ENCODE measurements around the gene C5orf58. TPM values are rescaled to one million over a fixed set of nuclear protein-coding genes. Genes with fewer than 3 reads are reported as not detected.

C5orf58 gene
- total and polyA plus RNA-seq, 10 of the 15 experiments (the other 5 are each of a cell fraction or from before 2014, with no cell fraction given), result 0.13 to 0.27 (median 0.26) TPM; not detected in 7

DNA sequence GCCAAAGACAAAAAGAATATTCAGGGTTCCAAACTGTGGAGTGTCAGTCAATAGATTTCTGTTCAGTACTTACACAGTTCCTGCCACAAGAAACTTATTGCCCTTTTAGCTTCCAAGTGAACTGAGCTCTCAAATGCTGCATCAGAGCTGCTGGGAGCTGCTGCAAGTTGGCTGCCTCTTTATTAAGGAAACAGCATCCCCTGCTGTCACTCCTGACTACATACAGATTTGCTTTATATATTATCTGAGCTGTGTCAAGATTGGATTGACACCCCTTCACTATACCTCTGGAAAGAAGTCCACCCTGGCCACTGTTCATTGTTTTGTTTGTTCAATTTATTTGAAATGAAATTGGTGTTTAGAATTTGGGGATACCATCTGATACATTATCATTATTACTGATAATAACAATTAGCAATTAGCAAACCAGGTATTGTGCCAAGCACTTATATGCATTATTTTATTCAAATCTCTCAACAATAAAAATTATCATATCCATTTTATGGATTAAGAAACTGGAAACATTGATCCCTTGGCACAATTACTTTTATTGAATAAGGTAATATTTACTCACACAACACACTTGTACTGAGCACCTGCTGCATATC lies 16.4 kb upstream of the C5orf58 start (continued):
- TF ChIP-seq, protein P1, sequence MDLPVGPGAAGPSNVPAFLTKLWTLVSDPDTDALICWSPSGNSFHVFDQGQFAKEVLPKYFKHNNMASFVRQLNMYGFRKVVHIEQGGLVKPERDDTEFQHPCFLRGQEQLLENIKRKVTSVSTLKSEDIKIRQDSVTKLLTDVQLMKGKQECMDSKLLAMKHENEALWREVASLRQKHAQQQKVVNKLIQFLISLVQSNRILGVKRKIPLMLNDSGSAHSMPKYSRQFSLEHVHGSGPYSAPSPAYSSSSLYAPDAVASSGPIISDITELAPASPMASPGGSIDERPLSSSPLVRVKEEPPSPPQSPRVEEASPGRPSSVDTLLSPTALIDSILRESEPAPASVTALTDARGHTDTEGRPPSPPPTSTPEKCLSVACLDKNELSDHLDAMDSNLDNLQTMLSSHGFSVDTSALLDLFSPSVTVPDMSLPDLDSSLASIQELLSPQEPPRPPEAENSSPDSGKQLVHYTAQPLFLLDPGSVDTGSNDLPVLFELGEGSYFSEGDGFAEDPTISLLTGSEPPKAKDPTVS (IDR thresholded peaks at IDR 0.05; ENCODE audit: low read depth, low read length), result no peak
- TF ChIP-seq, protein P2, sequence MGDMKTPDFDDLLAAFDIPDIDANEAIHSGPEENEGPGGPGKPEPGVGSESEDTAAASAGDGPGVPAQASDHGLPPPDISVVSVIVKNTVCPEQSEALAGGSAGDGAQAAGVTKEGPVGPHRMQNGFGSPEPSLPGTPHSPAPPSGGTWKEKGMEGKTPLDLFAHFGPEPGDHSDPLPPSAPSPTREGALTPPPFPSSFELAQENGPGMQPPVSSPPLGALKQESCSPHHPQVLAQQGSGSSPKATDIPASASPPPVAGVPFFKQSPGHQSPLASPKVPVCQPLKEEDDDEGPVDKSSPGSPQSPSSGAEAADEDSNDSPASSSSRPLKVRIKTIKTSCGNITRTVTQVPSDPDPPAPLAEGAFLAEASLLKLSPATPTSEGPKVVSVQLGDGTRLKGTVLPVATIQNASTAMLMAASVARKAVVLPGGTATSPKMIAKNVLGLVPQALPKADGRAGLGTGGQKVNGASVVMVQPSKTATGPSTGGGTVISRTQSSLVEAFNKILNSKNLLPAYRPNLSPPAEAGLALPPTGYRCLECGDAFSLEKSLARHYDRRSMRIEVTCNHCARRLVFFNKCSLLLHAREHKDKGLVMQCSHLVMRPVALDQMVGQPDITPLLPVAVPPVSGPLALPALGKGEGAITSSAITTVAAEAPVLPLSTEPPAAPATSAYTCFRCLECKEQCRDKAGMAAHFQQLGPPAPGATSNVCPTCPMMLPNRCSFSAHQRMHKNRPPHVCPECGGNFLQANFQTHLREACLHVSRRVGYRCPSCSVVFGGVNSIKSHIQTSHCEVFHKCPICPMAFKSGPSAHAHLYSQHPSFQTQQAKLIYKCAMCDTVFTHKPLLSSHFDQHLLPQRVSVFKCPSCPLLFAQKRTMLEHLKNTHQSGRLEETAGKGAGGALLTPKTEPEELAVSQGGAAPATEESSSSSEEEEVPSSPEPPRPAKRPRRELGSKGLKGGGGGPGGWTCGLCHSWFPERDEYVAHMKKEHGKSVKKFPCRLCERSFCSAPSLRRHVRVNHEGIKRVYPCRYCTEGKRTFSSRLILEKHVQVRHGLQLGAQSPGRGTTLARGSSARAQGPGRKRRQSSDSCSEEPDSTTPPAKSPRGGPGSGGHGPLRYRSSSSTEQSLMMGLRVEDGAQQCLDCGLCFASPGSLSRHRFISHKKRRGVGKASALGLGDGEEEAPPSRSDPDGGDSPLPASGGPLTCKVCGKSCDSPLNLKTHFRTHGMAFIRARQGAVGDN (IDR thresholded peaks at IDR 0.05), result no peak
- TF ChIP-seq RUNX3 (IDR thresholded peaks at IDR 0.05; ENCODE audit: low read length) (no peak), NR2C1 (IDR thresholded peaks at IDR 0.05) (0 out of 2 replicates have a peak, but pooled peaks have one; percentile 3)

DNA sequence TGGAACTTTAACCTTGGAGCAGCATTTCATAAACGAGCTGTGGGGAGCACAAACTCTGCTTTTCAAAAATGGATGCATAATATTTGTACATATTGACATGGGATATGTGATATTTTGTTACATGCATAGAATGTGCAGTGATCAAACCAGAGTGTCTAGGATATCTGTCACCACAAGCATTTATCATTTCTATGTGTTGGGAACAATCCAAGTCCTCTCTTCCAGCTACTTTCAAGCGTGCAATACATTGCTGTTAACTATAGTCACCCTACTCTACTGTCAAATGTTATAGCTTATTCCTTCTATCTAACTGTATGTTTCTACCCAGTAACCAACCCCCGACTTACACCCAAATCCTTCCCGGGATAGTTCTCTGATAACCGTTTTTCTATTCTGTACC lies 15.0 kb upstream of the C5orf58 start:
- SMC1A ChIA-PET (ENCODE audit: uncharacterized antibody, unreplicated experiment), result interaction anchor here (1.1 to 2.1 kb wide), 2 partner anchors 16 to 204 kb away, joined by 3 to 8 read pairs; no protein-coding TSS in a partner anchor
- in situ Hi-C loops (cut with MboI), result no loop called here

More for the DNA sequence above, 15.0 kb upstream of the C5orf58 start:
- no peaks in the 10 kb centered on the region for H3K9me3 ChIP-seq (replicated peaks; ENCODE audit: control insufficient read depth, insufficient read depth, low read length)
- no TSS peak for BruUV-seq (replicated peaks)
- no peaks in the 10 kb centered on the region for H4K20me1 ChIP-seq (ENCODE audit: control insufficient read depth, insufficient read depth)
- H3K4me1 ChIP-seq (ENCODE audit: control insufficient read depth, insufficient read depth, low read length), result no peaks in the 10 kb centered on the region
- H3K4me2 ChIP-seq (ENCODE audit: control insufficient read depth, insufficient read depth), result no peak overlapping the region
- H3K4me3 ChIP-seq, result no peak overlapping the region
- no peak overlapping the region for H3K27ac ChIP-seq (ENCODE audit: control insufficient read depth, insufficient read depth)
- no peak overlapping the region for H2AFZ ChIP-seq (ENCODE audit: control insufficient read depth, low read depth, low read length)
- TF ChIP-seq, protein P3, sequence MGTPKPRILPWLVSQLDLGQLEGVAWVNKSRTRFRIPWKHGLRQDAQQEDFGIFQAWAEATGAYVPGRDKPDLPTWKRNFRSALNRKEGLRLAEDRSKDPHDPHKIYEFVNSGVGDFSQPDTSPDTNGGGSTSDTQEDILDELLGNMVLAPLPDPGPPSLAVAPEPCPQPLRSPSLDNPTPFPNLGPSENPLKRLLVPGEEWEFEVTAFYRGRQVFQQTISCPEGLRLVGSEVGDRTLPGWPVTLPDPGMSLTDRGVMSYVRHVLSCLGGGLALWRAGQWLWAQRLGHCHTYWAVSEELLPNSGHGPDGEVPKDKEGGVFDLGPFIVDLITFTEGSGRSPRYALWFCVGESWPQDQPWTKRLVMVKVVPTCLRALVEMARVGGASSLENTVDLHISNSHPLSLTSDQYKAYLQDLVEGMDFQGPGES (IDR thresholded peaks at IDR 0.05), result no peak
- TF ChIP-seq TBL1XR1 (IDR thresholded peaks at IDR 0.05; ENCODE audit: low read depth, low read length), result no peak
- TF ChIP-seq NFIC (IDR thresholded peaks at IDR 0.05; ENCODE audit: low read depth, low read length), result no peak
- TF ChIP-seq, protein P4, sequence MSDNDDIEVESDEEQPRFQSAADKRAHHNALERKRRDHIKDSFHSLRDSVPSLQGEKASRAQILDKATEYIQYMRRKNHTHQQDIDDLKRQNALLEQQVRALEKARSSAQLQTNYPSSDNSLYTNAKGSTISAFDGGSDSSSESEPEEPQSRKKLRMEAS (IDR thresholded peaks at IDR 0.05; ENCODE audit: low read depth, low read length), result no peak
- TF ChIP-seq, protein P5, sequence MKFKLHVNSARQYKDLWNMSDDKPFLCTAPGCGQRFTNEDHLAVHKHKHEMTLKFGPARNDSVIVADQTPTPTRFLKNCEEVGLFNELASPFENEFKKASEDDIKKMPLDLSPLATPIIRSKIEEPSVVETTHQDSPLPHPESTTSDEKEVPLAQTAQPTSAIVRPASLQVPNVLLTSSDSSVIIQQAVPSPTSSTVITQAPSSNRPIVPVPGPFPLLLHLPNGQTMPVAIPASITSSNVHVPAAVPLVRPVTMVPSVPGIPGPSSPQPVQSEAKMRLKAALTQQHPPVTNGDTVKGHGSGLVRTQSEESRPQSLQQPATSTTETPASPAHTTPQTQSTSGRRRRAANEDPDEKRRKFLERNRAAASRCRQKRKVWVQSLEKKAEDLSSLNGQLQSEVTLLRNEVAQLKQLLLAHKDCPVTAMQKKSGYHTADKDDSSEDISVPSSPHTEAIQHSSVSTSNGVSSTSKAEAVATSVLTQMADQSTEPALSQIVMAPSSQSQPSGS (IDR thresholded peaks at IDR 0.05; ENCODE audit: low read length), result no peak
- CTCF ChIA-PET, result interaction anchor here (0.7 to 2.3 kb wide), 10 partner anchors 8 to 209 kb away, joined by 3 to 9 read pairs (median 4); no protein-coding TSS in a partner anchor
- H3K9ac ChIP-seq (ENCODE audit: control insufficient read depth, insufficient read depth, low read length), result no peak overlapping the region
- RAD21 ChIA-PET (ENCODE audit: unreplicated experiment), result interaction anchor here (0.6 kb wide), 1 partner anchor 634 kb away, joined by 3 read pairs; the partner anchor contains the start of gene SPDL1
- ATAC-seq (no peak), FAIRE-seq (no peak), DNase-seq (ENCODE audit: low read depth, low spot score) (no peak)
- no peaks in the 10 kb centered on the region for H3K36me3 ChIP-seq (ENCODE audit: control insufficient read depth in 2 of 2, insufficient read depth in 2 of 2, low read length in 1 of 2)
- no peaks in the 10 kb centered on the region for H3K79me2 ChIP-seq (ENCODE audit: control insufficient read depth, insufficient read depth, low read length)
- 37% methylated on average over 5 of the region's 5 CpGs for WGBS (ENCODE audit: insufficient coverage, insufficient replicate concordance, low lambda C conversion rate, missing lambda C conversion rate)
- intact Hi-C loops (cut with micrococcal nuclease; ENCODE audit: unreplicated experiment), result no loop called here
- POLR2A ChIA-PET, result no interaction called here
- H3K27me3 ChIP-seq (replicated peaks in 1 of 2; ENCODE audit: control insufficient read depth in 2 of 2, insufficient read depth in 2 of 2, low read length in 1 of 2), result 0 out of 4 replicates have a peak, but pooled peaks cover 0 to 2% of the 10 kb centered on the region in 2 experiments

Data from GM12878 (cell line).